ENCODE measurements around the gene KIF4A. TPM values are rescaled to one million over a fixed set of nuclear protein-coding genes. Genes with fewer than 3 reads are reported as not detected.

The KIF4A gene
- total RNA-seq, 1 experiment from 2014 or later = 18.1 TPM

GRCh38 chrX:70446380-70447350, 156.8 kb downstream of the KIF4A start:
- in situ Hi-C loops (cut with HindIII; ENCODE audit: low pct_unique_long_range_greater_than_20kb, low sequenced_read_pairs) = no loop called here

DNA sequence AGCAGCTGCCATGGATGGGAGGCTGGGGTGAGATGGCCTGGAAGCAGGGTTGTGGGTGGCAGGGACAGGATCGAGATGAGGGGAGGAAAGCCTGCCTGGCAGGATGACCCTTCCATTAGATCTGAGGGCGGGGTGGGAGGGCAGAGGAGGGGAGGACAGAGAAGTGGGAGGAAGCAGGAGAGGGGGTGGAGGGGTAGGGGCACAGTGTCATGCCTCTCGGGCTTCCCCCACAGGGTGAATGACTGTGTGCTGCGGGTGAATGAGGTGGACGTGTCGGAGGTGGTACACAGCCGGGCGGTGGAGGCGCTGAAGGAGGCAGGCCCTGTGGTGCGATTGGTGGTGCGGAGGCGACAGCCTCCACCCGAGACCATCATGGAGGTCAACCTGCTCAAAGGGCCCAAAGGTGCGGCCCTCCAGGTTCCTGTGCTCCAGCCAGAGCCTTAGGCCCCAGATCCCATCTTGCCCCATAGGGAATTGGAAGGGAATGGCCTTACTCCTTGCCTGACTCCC, 159.6 kb downstream of the KIF4A start:
- in situ Hi-C loops (cut with HindIII; ENCODE audit: low pct_unique_long_range_greater_than_20kb, low sequenced_read_pairs) = no loop called here
- DNase-seq (ENCODE audit: low read depth) = no peak

More at GRCh38 chrX:70446380-70447350, 156.8 kb downstream of the KIF4A start:
- no peak for DNase-seq (ENCODE audit: low read depth)

GRCh38 chrX:70452143-70452733, 162.3 kb downstream of the KIF4A start:
- peak; percentile 46 for DNase-seq (ENCODE audit: low read depth)
- in situ Hi-C loops (cut with HindIII; ENCODE audit: low pct_unique_long_range_greater_than_20kb, low sequenced_read_pairs) = no loop called here

- in situ Hi-C loops (cut with HindIII; ENCODE audit: low pct_unique_long_range_greater_than_20kb, low sequenced_read_pairs) = no loop called here
- DNase-seq (ENCODE audit: low read depth) = no peak
Observed at GRCh38 chrX:70453024-70453618, 163.2 kb downstream of the KIF4A start.

DNA sequence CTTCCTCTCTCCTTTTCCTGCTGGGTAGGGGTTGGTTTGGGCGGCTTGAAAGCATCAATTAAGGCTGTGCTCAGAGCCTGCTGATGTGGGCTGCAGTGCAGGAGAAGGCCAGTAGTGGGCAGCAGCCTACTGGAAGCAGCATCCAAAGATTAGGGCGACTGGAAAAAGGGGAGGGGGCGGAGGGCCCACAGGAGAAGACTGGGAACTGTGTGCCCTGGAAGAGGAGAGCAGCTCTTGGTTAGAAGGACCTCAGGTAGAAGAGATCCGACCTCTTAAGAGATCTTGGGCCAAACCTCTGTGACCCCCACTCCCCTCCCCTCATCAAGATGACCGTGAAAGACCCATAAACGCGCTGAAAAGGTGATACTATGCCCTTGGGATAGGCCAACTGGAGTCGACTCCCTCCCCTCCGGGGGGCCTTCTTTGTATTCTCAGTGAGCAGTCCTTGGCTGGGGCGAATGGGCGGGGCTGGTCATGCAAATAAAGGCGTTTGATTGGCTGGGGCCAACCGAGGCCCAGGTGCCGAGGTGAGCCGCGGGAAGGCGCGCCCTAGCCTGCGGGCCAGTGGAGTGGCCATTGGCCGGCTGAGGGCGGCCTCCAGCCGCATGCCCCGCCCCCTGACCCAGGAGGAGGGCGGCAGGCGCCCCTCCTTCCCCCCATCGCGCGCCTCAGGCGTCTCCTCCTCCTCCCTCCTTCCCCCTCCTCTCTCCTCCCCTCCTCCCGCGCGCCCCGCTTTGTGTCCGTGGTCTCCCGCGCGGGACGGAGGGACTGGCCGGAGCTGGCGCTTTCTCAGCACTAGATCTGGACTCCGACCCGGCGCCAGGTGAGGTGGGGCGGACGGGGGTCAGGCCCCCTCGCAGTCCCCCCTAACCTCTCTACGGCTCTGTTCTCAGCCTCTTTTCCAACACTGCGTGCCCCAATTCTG, 164.8 kb downstream of the KIF4A start:
- in situ Hi-C loops (cut with HindIII; ENCODE audit: low pct_unique_long_range_greater_than_20kb, low sequenced_read_pairs) = no loop called here
- DNase-seq (ENCODE audit: low read depth) = peak; percentile 92

DNA sequence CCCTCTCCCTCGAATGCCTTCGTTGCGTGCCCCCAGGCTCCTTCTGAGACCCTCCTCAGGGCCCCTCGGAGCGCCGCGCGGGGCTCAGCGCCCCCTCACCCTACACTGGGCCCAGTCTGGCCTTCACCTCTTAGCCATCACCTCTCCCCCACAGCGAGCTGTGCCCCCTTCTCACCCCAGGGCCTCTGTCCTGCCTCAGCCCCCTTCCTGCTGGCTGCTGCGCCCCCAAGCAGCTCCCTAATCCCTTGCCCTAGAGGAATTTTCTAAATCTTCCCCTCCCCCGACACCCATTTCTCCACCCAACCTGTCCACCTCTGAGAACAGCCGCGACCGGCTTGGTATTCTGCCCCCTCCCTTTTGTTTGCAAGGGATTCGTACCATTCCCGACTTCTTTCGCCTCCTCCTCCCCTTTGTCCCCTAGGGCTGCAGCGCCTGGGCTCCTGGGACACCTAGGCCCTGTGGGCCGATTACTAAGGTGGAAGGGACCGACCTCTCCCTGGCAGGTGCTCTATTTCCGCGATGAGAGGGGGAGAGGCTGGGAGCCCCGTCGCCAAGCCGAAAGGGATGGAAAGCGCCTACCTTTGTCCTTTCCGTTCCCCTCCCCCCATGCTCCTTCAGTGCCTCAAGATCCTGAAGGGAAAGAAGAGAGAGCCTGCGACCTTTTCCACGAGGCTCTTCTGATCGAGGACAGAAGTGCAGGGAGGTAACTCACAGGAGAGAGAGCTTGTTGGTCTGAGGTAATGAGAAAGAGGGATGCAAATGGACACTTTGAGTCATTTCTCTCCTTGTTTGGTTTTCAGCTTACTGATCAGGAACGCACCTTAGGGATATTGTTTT, 165.7 kb downstream of the KIF4A start:
- in situ Hi-C loops (cut with HindIII; ENCODE audit: low pct_unique_long_range_greater_than_20kb, low sequenced_read_pairs) = no loop called here
- DNase-seq (ENCODE audit: low read depth) = peak; percentile 31

- in situ Hi-C loops (cut with HindIII; ENCODE audit: low pct_unique_long_range_greater_than_20kb, low sequenced_read_pairs) = no loop called here
- DNase-seq (ENCODE audit: low read depth) = no peak
Observed at GRCh38 chrX:70456256-70456655, 166.4 kb downstream of the KIF4A start.

DNA sequence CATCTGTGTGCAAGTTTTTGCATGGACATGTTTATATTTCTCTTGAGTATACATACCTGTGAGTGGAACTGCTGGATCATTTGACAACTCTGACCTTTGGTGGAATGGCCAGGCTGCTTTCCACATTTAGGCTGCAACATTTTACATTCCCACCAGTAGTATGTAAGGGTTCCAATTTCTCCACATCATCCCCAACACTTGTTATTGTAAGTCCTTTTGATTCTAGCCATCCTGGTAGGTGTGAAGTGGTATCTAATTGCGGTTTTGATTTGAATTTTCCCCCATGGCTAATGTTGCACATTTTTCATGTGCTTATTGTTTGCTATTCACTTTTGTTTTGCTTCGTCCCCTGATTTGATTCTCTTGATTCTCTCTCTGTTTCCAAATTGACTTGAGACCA, 171.1 kb downstream of the KIF4A start:
- in situ Hi-C loops (cut with HindIII; ENCODE audit: low pct_unique_long_range_greater_than_20kb, low sequenced_read_pairs) = no loop called here
- DNase-seq (ENCODE audit: low read depth) = no peak

GRCh38 chrX:70464051-70464450, 174.1 kb downstream of the KIF4A start:
- in situ Hi-C loops (cut with HindIII; ENCODE audit: low pct_unique_long_range_greater_than_20kb, low sequenced_read_pairs) = no loop called here
- DNase-seq (ENCODE audit: low read depth) = no peak

DNA sequence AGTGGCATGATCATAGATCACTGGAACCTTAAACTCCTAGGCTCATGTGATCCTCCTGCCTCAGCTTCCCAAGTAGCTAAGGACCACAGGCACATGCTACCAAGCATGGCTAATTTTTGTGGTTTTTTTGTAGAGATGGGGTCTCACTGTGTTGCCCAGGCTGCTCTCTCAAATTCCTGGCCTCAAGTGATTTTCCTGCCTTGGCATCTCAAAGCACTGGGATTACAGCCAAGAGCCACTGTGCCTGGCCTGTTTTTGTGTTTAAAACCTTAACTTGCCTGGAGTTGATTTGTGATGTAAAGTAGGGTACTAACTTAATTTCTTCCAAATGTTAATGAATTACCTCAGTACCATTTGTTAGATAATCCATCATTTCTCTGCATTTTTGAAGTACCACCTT, 177.1 kb downstream of the KIF4A start:
- no peak for DNase-seq (ENCODE audit: low read depth)
- in situ Hi-C loops (cut with HindIII; ENCODE audit: low pct_unique_long_range_greater_than_20kb, low sequenced_read_pairs) = no loop called here

DNA sequence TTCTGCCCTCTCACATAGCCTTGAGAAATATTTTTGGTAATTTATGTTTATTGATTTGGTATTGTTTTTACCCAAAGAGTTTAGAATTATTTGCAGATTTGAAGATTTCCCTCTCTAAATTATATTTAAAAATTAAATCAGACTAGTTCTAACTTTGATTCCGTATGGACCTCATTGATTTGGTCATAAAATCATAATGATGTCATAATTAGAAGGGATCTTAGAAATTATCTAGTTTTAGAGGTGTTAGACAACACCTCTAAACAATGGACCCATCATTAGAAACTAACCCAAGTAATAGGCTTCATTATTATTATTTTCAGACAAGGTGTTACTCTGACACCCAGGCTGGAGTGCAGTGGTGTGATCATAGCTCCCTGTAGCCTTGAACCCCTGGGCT, 178.8 kb downstream of the KIF4A start:
- no peak for DNase-seq (ENCODE audit: low read depth)
- in situ Hi-C loops (cut with HindIII; ENCODE audit: low pct_unique_long_range_greater_than_20kb, low sequenced_read_pairs) = no loop called here

Other genes starting within 250 kb of the KIF4A start
- not detected in 2 replicates for gene AWAT2, start 240.2 kb upstream of the KIF4A start, total RNA-seq (2014; rRNA removed; shearing (Covaris generic); ENCODE audit: low replicate concordance)
- not detected in 2 replicates for gene OTUD6A, start 227.6 kb upstream of the KIF4A start, total RNA-seq (2014; rRNA removed; shearing (Covaris generic); ENCODE audit: low replicate concordance)
- gene IGBP1, start 156.7 kb upstream of the KIF4A start, total RNA-seq (2014; rRNA removed; shearing (Covaris generic); ENCODE audit: low replicate concordance) = 64.9 and 95.2 TPM in 2 replicates
- gene DGAT2L6, start 112.6 kb upstream of the KIF4A start, total RNA-seq (2014; rRNA removed; shearing (Covaris generic); ENCODE audit: low replicate concordance) = not detected in 2 replicates
- gene AWAT1, start 55.4 kb upstream of the KIF4A start, total RNA-seq (2014; rRNA removed; shearing (Covaris generic); ENCODE audit: low replicate concordance) = not detected in 2 replicates
- gene P2RY4, start 29.9 kb upstream of the KIF4A start, total RNA-seq (2014; rRNA removed; shearing (Covaris generic); ENCODE audit: low replicate concordance) = not detected in 2 replicates
- gene ARR3, start 21.8 kb upstream of the KIF4A start, total RNA-seq (2014; rRNA removed; shearing (Covaris generic); ENCODE audit: low replicate concordance) = not detected in 2 replicates
- gene RAB41, start 7.9 kb upstream of the KIF4A start, total RNA-seq (2014; rRNA removed; shearing (Covaris generic); ENCODE audit: low replicate concordance) = not detected in 2 replicates
- gene PDZD11, start 177 bp upstream of the KIF4A start, total RNA-seq (2014; rRNA removed; shearing (Covaris generic); ENCODE audit: low replicate concordance) = 31.7 and 51.1 TPM in 2 replicates
- gene GDPD2, start 133.2 kb downstream of the KIF4A start, total RNA-seq (2014; rRNA removed; shearing (Covaris generic); ENCODE audit: low replicate concordance) = not detected in 2 replicates
- 25.6 and 56.5 TPM in 2 replicates for gene DLG3, start 154.7 kb downstream of the KIF4A start, total RNA-seq (2014; rRNA removed; shearing (Covaris generic); ENCODE audit: low replicate concordance)